Measurements from ENCODE around the gene P2RX2. TPM values are rescaled to one million over a fixed set of nuclear protein-coding genes. Genes with fewer than 3 reads are reported as not detected.

The P2RX2 gene
- total RNA-seq, 2 experiments from 2014 or later = not detected

GRCh38 chr12:132582582-132583410 is 35.8 kb upstream of the P2RX2 start:
- ChIA-PET POLR2A (no interaction called here), CTCF (interaction anchor here (0.6 kb wide), 1 partner anchor 16 kb away, joined by 4 read pairs; no protein-coding TSS in a partner anchor)

GRCh38 chr12:132583411-132583710 is 35.2 kb upstream of the P2RX2 start:
- ChIA-PET POLR2A (no interaction called here), CTCF (no interaction called here)

- POLR2A ChIA-PET = no interaction called here
- CTCF ChIA-PET = no interaction called here
Measured at GRCh38 chr12:132583736-132584135, 34.8 kb upstream of the P2RX2 start.

- POLR2A ChIA-PET = no interaction called here
- CTCF ChIA-PET = no interaction called here
Measured at GRCh38 chr12:132584429-132584828, 34.1 kb upstream of the P2RX2 start.

GRCh38 chr12:132585177-132585576 is 33.4 kb upstream of the P2RX2 start:
- ChIA-PET CTCF (interaction anchor here (1.4 kb wide), 1 partner anchor 170 kb away, joined by 3 read pairs; no protein-coding TSS in a partner anchor), POLR2A (no interaction called here)

- CTCF ChIA-PET = interaction anchor here (1.4 kb wide), 1 partner anchor 172 kb away, joined by 3 read pairs; no protein-coding TSS in a partner anchor
- POLR2A ChIA-PET = interaction anchor here (0.7 kb wide), 1 partner anchor 194 kb away, joined by 5 read pairs; no protein-coding TSS in a partner anchor
Measured at GRCh38 chr12:132586929-132587328, 31.6 kb upstream of the P2RX2 start.

- CTCF ChIA-PET = no interaction called here
- POLR2A ChIA-PET = no interaction called here
Measured at GRCh38 chr12:132587781-132588180, 30.8 kb upstream of the P2RX2 start.

- POLR2A ChIA-PET = no interaction called here
- CTCF ChIA-PET = no interaction called here
Measured at GRCh38 chr12:132588319-132588718, 30.3 kb upstream of the P2RX2 start.

- ChIA-PET CTCF (no interaction called here), POLR2A (no interaction called here)
Measured at GRCh38 chr12:132588821-132589669, 29.5 kb upstream of the P2RX2 start.

- POLR2A ChIA-PET = no interaction called here
Measured at GRCh38 chr12:132591107-132591935, 27.3 kb upstream of the P2RX2 start.

GRCh38 chr12:132592282-132592970 is 26.1 kb upstream of the P2RX2 start:
- ChIA-PET POLR2A (no interaction called here), CTCF (no interaction called here)

More at GRCh38 chr12:132591107-132591935, 27.3 kb upstream of the P2RX2 start:
- CTCF ChIA-PET = no interaction called here

- ChIA-PET CTCF (interaction anchor here (0.6 kb wide), 1 partner anchor 66 kb away, joined by 3 read pairs; no protein-coding TSS in a partner anchor), POLR2A (no interaction called here)
Measured at GRCh38 chr12:132593071-132593470, 25.5 kb upstream of the P2RX2 start.

- POLR2A ChIA-PET = no interaction called here
- CTCF ChIA-PET = interaction anchor here (0.6 kb wide), 1 partner anchor 65 kb away, joined by 3 read pairs; no protein-coding TSS in a partner anchor
Measured at GRCh38 chr12:132593521-132593920, 25.1 kb upstream of the P2RX2 start.

GRCh38 chr12:132593938-132594358 is 24.6 kb upstream of the P2RX2 start:
- ChIA-PET CTCF (interaction anchor here (1.1 to 1.4 kb wide), 2 partner anchors 21 to 179 kb away, joined by 3 read pairs; no protein-coding TSS in a partner anchor), POLR2A (no interaction called here)

GRCh38 chr12:132595183-132595582 is 23.4 kb upstream of the P2RX2 start:
- ChIA-PET CTCF (interaction anchor here (1.1 to 1.4 kb wide), 2 partner anchors 20 to 180 kb away, joined by 3 read pairs; no protein-coding TSS in a partner anchor), POLR2A (no interaction called here)

GRCh38 chr12:132596016-132596415 is 22.6 kb upstream of the P2RX2 start:
- ChIA-PET CTCF (interaction anchor here (1.9 kb wide), 1 partner anchor 19 kb away, joined by 6 read pairs; no protein-coding TSS in a partner anchor), POLR2A (no interaction called here)

GRCh38 chr12:132597333-132598316 is 21.0 kb upstream of the P2RX2 start:
- ChIA-PET CTCF (interaction anchor here (1.9 kb wide), 1 partner anchor 17 kb away, joined by 6 read pairs; no protein-coding TSS in a partner anchor), POLR2A (no interaction called here)

- ChIA-PET CTCF (interaction anchor here (1.0 kb wide), 1 partner anchor 15 kb away, joined by 3 read pairs; no protein-coding TSS in a partner anchor), POLR2A (interaction anchor here (0.6 kb wide), 1 partner anchor 413 kb away, joined by 5 read pairs; no protein-coding TSS in a partner anchor)
Measured at GRCh38 chr12:132599502-132599901, 19.1 kb upstream of the P2RX2 start.

Data from activated CD8-positive, alpha-beta memory T cell treated with anti-CD3 and anti-CD28 coated beads for 36 hours (primary cell).